NB4 (cell line): ENCODE data around the gene TM4SF18.

Experiments used
- CTCF ChIP-seq: IDR thresholded peaks from one replicate; pipeline ENCODE4 v1.5.1; 2012; ENCODE audit warnings: low read depth, low read length
- MYC ChIP-seq: IDR thresholded peaks from 2 replicates; pipeline ENCODE4 v1.6.1; 2011; ENCODE audit warnings: low read depth, low read length

GRCh38 chr3:149366941-149367840, 33.8 kb upstream of the TM4SF18 start:
- no peak for TF ChIP-seq CTCF
- TF ChIP-seq MYC = no peak
